ENCODE data around the gene CACNA2D1.

The CACNA2D1 gene

GRCh38 chr7:81932936-81933335 lies 510.6 kb downstream of the CACNA2D1 start:
- no peak for TF ChIP-seq CTCF (conservative IDR thresholded peaks at IDR 0.05; ENCODE audit: low read depth, low read length)
- DNase-seq (ENCODE audit: low read depth): no peak
- H3K4me3 ChIP-seq (ENCODE audit: low read length): no peak overlapping the region

GRCh38 chr7:81929386-81929785 lies 514.2 kb downstream of the CACNA2D1 start:
- DNase-seq (ENCODE audit: low read depth): no peak
- H3K4me3 ChIP-seq (ENCODE audit: low read length): no peak overlapping the region
- no peak for TF ChIP-seq CTCF (conservative IDR thresholded peaks at IDR 0.05; ENCODE audit: low read depth, low read length)

GRCh38 chr7:81926154-81926553 lies 517.4 kb downstream of the CACNA2D1 start:
- H3K4me3 ChIP-seq (ENCODE audit: low read length): no peak overlapping the region
- no peak for TF ChIP-seq CTCF (conservative IDR thresholded peaks at IDR 0.05; ENCODE audit: low read depth, low read length)
- DNase-seq (ENCODE audit: low read depth): no peak

- DNase-seq (ENCODE audit: low read depth): no peak
- no peak overlapping the region for H3K4me3 ChIP-seq (ENCODE audit: low read length)
- no peak for TF ChIP-seq CTCF (conservative IDR thresholded peaks at IDR 0.05; ENCODE audit: low read depth, low read length)
These were observed 518.0 kb downstream of the CACNA2D1 start for GRCh38 chr7:81925530-81925929.

- no peak overlapping the region for H3K4me3 ChIP-seq (ENCODE audit: low read length)
- no peak for TF ChIP-seq CTCF (conservative IDR thresholded peaks at IDR 0.05; ENCODE audit: low read depth, low read length)
- no peak for DNase-seq (ENCODE audit: low read depth)
These were observed 519.1 kb downstream of the CACNA2D1 start for GRCh38 chr7:81924494-81924893.

GRCh38 chr7:81919494-81919893 lies 524.1 kb downstream of the CACNA2D1 start:
- DNase-seq (ENCODE audit: low read depth): no peak
- no peak for TF ChIP-seq CTCF (conservative IDR thresholded peaks at IDR 0.05; ENCODE audit: low read depth, low read length)
- H3K4me3 ChIP-seq (ENCODE audit: low read length): no peak overlapping the region

- no peak for DNase-seq (ENCODE audit: low read depth)
- no peak for TF ChIP-seq CTCF (conservative IDR thresholded peaks at IDR 0.05; ENCODE audit: low read depth, low read length)
- H3K4me3 ChIP-seq (ENCODE audit: low read length): no peak overlapping the region
These were observed 535.4 kb downstream of the CACNA2D1 start for GRCh38 chr7:81908220-81908619.
